H9 (cell line): ENCODE measurements around the gene ADM. TPM values are rescaled to one million over a fixed set of nuclear protein-coding genes. Genes with fewer than 3 reads are reported as not detected.

Experiments used
- DNase-seq: peaks from one replicate; pipeline ENCODE4 v3.0.0-alpha.2; 2017
- H2AFZ ChIP-seq: one replicate; pipeline ENCODE4 v1.6.1; 2013; ENCODE audit warnings: mild to moderate bottlenecking, low read length, control low read depth, moderate library complexity
- H2AK5ac ChIP-seq: 2 replicates; pipeline ENCODE4 v1.6.1; 2013; ENCODE audit warnings: low read length, control low read depth, mixed read lengths; ENCODE audit not compliant: insufficient read length
- H2BK120ac ChIP-seq: one replicate; pipeline ENCODE4 v1.6.1; 2013; ENCODE audit warnings: low read depth, mild to moderate bottlenecking, low read length, control low read depth, inconsistent platforms; ENCODE audit not compliant: poor library complexity, severe bottlenecking
- H2BK12ac ChIP-seq: 2 replicates; pipeline ENCODE4 v1.6.1; 2013; ENCODE audit warnings: low read length, control low read depth, mixed read lengths, low read depth; ENCODE audit not compliant: insufficient read length
- H2BK15ac ChIP-seq: 2 replicates; pipeline ENCODE4 v1.6.1; 2013; ENCODE audit warnings: low read depth, low read length, control low read depth
- H2BK20ac ChIP-seq: one replicate; pipeline ENCODE4 v1.6.1; 2013; ENCODE audit warnings: low read depth, mild to moderate bottlenecking, low read length, control low read depth, inconsistent platforms; ENCODE audit not compliant: poor library complexity, severe bottlenecking
- H2BK5ac ChIP-seq: 2 replicates; pipeline ENCODE4 v1.6.1; 2013; ENCODE audit warnings: low read length, control low read depth, mixed read lengths; ENCODE audit not compliant: insufficient read length
- H3K14ac ChIP-seq: 2 replicates; pipeline ENCODE4 v1.6.1; 2013; ENCODE audit warnings: low read length, control low read depth; ENCODE audit not compliant: insufficient read depth
- H3K18ac ChIP-seq: 2 replicates; pipeline ENCODE4 v1.6.1; 2013; ENCODE audit warnings: low read depth, mild to moderate bottlenecking, mixed read lengths, low read length, control low read depth; ENCODE audit not compliant: insufficient read length
- H3K23ac ChIP-seq: 2 replicates; pipeline ENCODE4 v1.6.1; 2013; ENCODE audit warnings: low read length, control low read depth, mixed read lengths, low read depth; ENCODE audit not compliant: insufficient read length
- H3K23me2 ChIP-seq: 2 replicates; pipeline ENCODE4 v1.6.1; 2013; ENCODE audit warnings: low read depth, mild to moderate bottlenecking, mixed read lengths, low read length, control low read depth; ENCODE audit not compliant: insufficient read length, poor library complexity, severe bottlenecking
- H3K27ac ChIP-seq: 2 replicates; pipeline ENCODE4 v1.5.1; 2013; ENCODE audit warnings: low read length, control low read depth, mixed read lengths, low read depth; ENCODE audit not compliant: insufficient read length
- H3K27me3 ChIP-seq: 2 replicates; pipeline ENCODE4 v1.6.1; 2013; ENCODE audit warnings: low read length, control low read depth, inconsistent platforms; ENCODE audit not compliant: insufficient read depth
- H3K4ac ChIP-seq: 2 replicates; pipeline ENCODE4 v1.6.1; 2013; ENCODE audit warnings: low read depth, mild to moderate bottlenecking, control low read depth, inconsistent platforms, low read length, moderate library complexity
- H3K4me1 ChIP-seq: 2 replicates; pipeline ENCODE4 v1.6.1; 2013; ENCODE audit warnings: low read length, control low read depth, inconsistent platforms; ENCODE audit not compliant: insufficient read depth
- H3K4me2 ChIP-seq: 2 replicates; pipeline ENCODE4 v1.6.1; 2013; ENCODE audit warnings: low read length, control low read depth, mixed read lengths; ENCODE audit not compliant: insufficient read length, insufficient read depth
- H3K56ac ChIP-seq: 2 replicates; pipeline ENCODE4 v1.6.1; 2013; ENCODE audit warnings: low read depth, mild to moderate bottlenecking, mixed read lengths, low read length, control low read depth; ENCODE audit not compliant: insufficient read length
- H3K79me1 ChIP-seq: 2 replicates; pipeline ENCODE4 v1.6.1; 2013; ENCODE audit warnings: low read depth, mild to moderate bottlenecking, moderate library complexity, low read length, control low read depth, inconsistent platforms; ENCODE audit not compliant: insufficient read depth, poor library complexity, severe bottlenecking
- H3K79me2 ChIP-seq: 2 replicates; pipeline ENCODE4 v1.6.1; 2013; ENCODE audit warnings: low read length, control low read depth, inconsistent platforms; ENCODE audit not compliant: insufficient read depth
- H3K9ac ChIP-seq: 2 replicates; pipeline ENCODE4 v1.6.1; 2013; ENCODE audit warnings: low read length, control low read depth, mixed read lengths; ENCODE audit not compliant: insufficient read length; ENCODE audit errors: extremely low read depth
- H3K9me3 ChIP-seq: one replicate; pipeline ENCODE4 v1.6.1; 2013; ENCODE audit warnings: low read depth, low read length, inconsistent platforms; ENCODE audit not compliant: control insufficient read depth
- H3T11ph ChIP-seq: one replicate; pipeline ENCODE4 v1.6.1; 2013; ENCODE audit warnings: mild to moderate bottlenecking, low read length, control low read depth, inconsistent platforms
- H4K20me1 ChIP-seq: one replicate; pipeline ENCODE4 v1.6.1; 2013; ENCODE audit not compliant: control insufficient read depth, insufficient read length, insufficient read depth
- H4K5ac ChIP-seq: 2 replicates; pipeline ENCODE4 v1.6.1; 2013; ENCODE audit warnings: low read depth, mild to moderate bottlenecking, mixed read lengths, low read length, control low read depth; ENCODE audit not compliant: insufficient read length
- H4K8ac ChIP-seq: replicated peaks from 2 replicates; pipeline ENCODE4 v1.6.1; 2013; ENCODE audit warnings: low read length, control low read depth, mixed read lengths, low read depth; ENCODE audit not compliant: insufficient read length
- H4K91ac ChIP-seq: 2 replicates; pipeline ENCODE4 v1.6.1; 2013; ENCODE audit warnings: low read depth, mild to moderate bottlenecking, moderate library complexity, mixed read lengths, low read length, control low read depth; ENCODE audit not compliant: insufficient read length
- H3K27ac Mint-ChIP-seq, 3 experiments: 2 replicates in 2 of 3; 3 replicates in 1 of 3; pipeline ENCODE4 v1.8.0; 2020 to 2021; ENCODE audit warnings: mixed read lengths in 3 of 3, mild to moderate bottlenecking in 1 of 3, moderate library complexity in 1 of 3
- H3K27me3 Mint-ChIP-seq: 2 replicates; pipeline ENCODE4 v1.8.0; 2021; ENCODE audit warnings: low read depth, mild to moderate bottlenecking, moderate library complexity, mixed read lengths
- H3K36me3 Mint-ChIP-seq, 3 experiments: 2 replicates in 2 of 3; 3 replicates in 1 of 3; pipeline ENCODE4 v1.8.0; 2020 to 2021; ENCODE audit warnings: low read depth in 3 of 3, mixed read lengths in 3 of 3; ENCODE audit not compliant: insufficient read depth in 1 of 3
- H3K4me1 Mint-ChIP-seq, 2 experiments: 2 replicates each; pipeline ENCODE4 v1.8.0; 2020; ENCODE audit warnings: mixed read lengths in 2 of 2
- H3K4me3 Mint-ChIP-seq, 2 experiments: 2 replicates in 1 of 2; 3 replicates in 1 of 2; pipeline ENCODE4 v1.8.0; 2020 to 2021; ENCODE audit warnings: mild to moderate bottlenecking in 2 of 2, mixed read lengths in 2 of 2, moderate library complexity in 1 of 2
- H3K9me3 Mint-ChIP-seq, 2 experiments: 2 replicates in 1 of 2; 3 replicates in 1 of 2; pipeline ENCODE4 v1.8.0; 2020; ENCODE audit warnings: mild to moderate bottlenecking in 2 of 2, mixed read lengths in 2 of 2, moderate library complexity in 1 of 2
- CTCF ChIP-seq: fragments of 200-600 bp; sonication (generic); conservative IDR thresholded peaks from 3 replicates; pipeline ENCODE4 v1.8.0; 2021; ENCODE audit warnings: antibody characterized with exemption, mild to moderate bottlenecking
- WGBS: extraction: QIAGEN DNeasy Blood & Tissue Kit; methylation state at CpG from one replicate; pipeline ENCODE4 v1.1.7; 2013; ENCODE audit warnings: missing lambda C conversion rate, low lambda C conversion rate, mixed read lengths; ENCODE audit not compliant: insufficient read length; ENCODE audit errors: extremely low coverage; 5-methylcytosine and 5-hydroxymethylcytosine counted together
- total RNA-seq: library from RNA; stranded (reverse); gene quantifications from 2 replicates; pipeline ENCODE4 v1.2.1, GENCODE V29; 2021

Gene ADM
- total RNA-seq, 1 experiment from 2014 or later: 99.1 TPM

DNA sequence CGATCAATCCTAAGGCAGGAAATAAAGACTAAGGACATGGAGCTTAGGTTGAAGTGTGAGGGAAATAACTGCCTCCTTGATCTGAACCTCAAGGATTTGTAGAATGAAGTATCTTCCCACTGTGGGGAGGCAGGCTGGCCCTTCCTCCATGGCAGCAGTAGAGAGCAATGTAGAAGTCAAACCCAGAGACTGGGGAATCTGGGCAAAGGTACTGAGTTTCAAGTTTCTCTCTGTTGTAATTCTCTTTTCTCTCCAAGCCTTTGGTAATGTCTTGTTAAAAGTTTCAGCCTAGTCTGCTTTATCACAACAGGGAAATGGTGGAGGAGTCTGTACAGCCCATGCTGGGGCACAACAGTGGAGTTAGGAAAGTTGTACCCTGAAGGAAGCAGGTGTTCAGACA is 49.5 kb downstream of the ADM start:
- no peak overlapping the region for H3K23ac ChIP-seq
- H3K23me2 ChIP-seq: no peaks in the 10 kb centered on the region
- no peaks in the 10 kb centered on the region for H3K27me3 ChIP-seq
- no peak overlapping the region for H4K8ac ChIP-seq
- H3K56ac ChIP-seq: no peak overlapping the region
- no peak overlapping the region for H2BK120ac ChIP-seq
- no peak overlapping the region for H4K91ac ChIP-seq
- H3K9me3 ChIP-seq: no peaks in the 10 kb centered on the region
- no peak overlapping the region for H3K4me2 ChIP-seq
- no peaks in the 10 kb centered on the region for H3K79me1 ChIP-seq
- Mint-ChIP-seq H3K4me1 (peaks cover 48 to 52% of the 10 kb centered on the region in 2 experiments), H3K27me3 (peaks cover 35% of the 10 kb centered on the region), H3K4me3 (no peak overlapping the region), H3K36me3 (peaks cover 15 to 28% (median 18%) of the 10 kb centered on the region in 3 experiments), H3K27ac (peak overlapping the region in 1 of 3 experiments; percentile 96; a peak in 4 of 7 replicates), H3K9me3 (peaks cover 11 to 13% of the 10 kb centered on the region in 2 experiments)
- WGBS: no CpG with 5 or more reads among the region's 1 CpG
- peaks cover 14% of the 10 kb centered on the region for H3K4me1 ChIP-seq
- no peak overlapping the region for H3K9ac ChIP-seq
- H2BK20ac ChIP-seq: no peak overlapping the region
- H3K4ac ChIP-seq: no peak overlapping the region
- H2BK15ac ChIP-seq: no peak overlapping the region
- H2AFZ ChIP-seq: no peak overlapping the region
- peak overlapping the region; percentile 9 for H2AK5ac ChIP-seq
- H4K5ac ChIP-seq: no peak overlapping the region
- no peak overlapping the region for H2BK12ac ChIP-seq
- peak overlapping the region; percentile 27 for H3K27ac ChIP-seq
- no peaks in the 10 kb centered on the region for H4K20me1 ChIP-seq
- no peak for TF ChIP-seq CTCF
- no peak for DNase-seq
- no peaks in the 10 kb centered on the region for H3K79me2 ChIP-seq
- no peak overlapping the region for H3T11ph ChIP-seq
- H3K18ac ChIP-seq: no peak overlapping the region
- H3K14ac ChIP-seq: no peak overlapping the region
- H2BK5ac ChIP-seq: no peak overlapping the region
